Fibroblast of pulmonary artery (primary cell): Measurements from ENCODE around the gene ZNF691.
"Not testable (repeated sequence)": the region's sequence is repeated elsewhere in the genome, so short reads cannot be mapped to it uniquely, and the experiment has no call there.

ENCODE experiments used
- DNase-seq: peaks from one replicate; pipeline ENCODE4 v3.0.0-alpha.2; 2010; ENCODE audit warnings: low read depth
- H3K4me3 ChIP-seq: replicated peaks from 2 replicates; pipeline ENCODE4 v1.5.1; 2011; ENCODE audit warnings: low read depth, mild to moderate bottlenecking, control low read depth, low read length, moderate library complexity
- CTCF ChIP-seq: IDR thresholded peaks from 2 replicates; pipeline ENCODE4 v1.5.1; 2011; ENCODE audit warnings: mild to moderate bottlenecking, control low read depth, low read length, inconsistent platforms; ENCODE audit errors: missing control alignments

The ZNF691 gene

GRCh38 chr1:42891465-42892138 lies 45.2 kb downstream of the ZNF691 start:
- no peak for DNase-seq
- H3K4me3 ChIP-seq: no peak overlapping the region
- TF ChIP-seq CTCF: no peak

- DNase-seq, H3K4me3 ChIP-seq: not testable (repeated sequence)
Observed at GRCh38 chr1:42899960-42900359, 53.5 kb downstream of the ZNF691 start.
